ENCODE results near the gene GPR146.

GPR146 gene

DNA sequence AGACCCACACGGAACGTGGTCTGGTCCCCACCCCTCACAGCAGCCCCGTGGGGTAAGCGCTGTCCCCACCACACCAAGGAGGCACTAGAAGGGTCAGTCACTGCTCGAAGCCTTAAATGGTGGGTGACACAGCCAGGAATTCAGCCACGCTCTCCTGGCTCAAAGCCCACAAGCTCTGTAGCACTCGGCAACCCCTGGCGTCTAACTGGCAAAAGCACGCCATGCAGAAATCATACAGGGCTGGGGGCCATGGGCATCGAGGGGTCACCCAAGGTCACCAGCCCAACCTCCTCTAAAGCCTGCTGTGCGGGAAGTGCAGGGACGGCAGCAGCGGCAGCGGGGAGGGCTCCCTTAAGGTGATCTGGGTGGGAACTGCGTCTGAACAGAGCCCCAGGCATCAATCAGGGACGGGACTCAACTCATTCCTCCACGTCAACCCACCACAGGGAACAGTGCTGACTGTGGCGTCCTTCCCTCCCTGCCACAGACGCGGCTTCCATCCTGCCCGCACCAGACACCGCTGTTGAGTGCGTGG is 51.3 kb downstream of the GPR146 start:
- no peak for DNase-seq

- no peak for DNase-seq
Observed at GRCh38 chr7:1096156-1097119, 52.1 kb downstream of the GPR146 start.

- DNase-seq: no peak
Observed at GRCh38 chr7:1097120-1097504, 52.8 kb downstream of the GPR146 start.

DNA sequence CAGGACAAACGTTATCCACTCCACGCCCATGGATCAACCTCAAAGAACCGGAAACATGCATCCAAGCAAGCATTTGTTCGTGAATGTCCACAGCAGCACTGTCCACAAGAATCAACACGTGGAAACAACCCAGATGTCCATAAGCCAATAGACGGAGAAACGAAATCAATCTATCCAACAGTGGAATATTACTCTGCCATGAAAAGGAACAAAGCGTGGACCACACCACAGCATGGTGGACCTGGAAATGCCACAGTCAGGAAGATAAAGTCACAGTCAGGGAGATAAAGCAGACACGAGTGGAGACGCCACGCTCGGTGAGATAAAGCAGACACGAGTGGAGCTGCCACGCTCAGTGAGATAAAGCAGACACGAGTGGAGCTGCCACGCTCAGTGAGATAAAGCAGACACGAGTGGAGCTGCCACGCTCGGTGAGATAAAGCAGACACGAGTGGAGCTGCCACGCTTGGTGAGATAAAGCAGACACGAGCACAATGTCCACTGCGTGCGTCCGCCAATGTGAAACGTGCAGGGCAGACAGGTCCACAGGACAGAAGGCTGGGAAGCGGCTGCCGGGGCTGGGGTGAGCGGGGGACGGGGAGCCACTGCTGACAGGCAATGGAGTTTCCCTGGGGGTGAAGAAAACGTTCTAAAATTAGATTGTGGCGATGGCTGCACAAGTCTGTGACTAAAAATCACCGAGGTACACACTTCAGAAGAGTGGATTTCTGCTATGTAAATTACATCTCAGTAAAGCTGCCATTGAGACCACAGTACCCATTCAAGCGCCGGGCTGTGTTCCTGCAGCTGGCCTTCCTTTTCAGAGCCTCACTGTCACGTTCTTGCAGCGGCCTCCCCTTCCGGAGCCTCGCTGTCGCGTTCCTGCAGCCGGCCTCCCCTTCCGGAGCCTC is 54.2 kb downstream of the GPR146 start:
- no peak for DNase-seq

GRCh38 chr7:1099154-1099542 is 54.8 kb downstream of the GPR146 start:
- no peak for DNase-seq

GRCh38 chr7:1099637-1100036 is 55.3 kb downstream of the GPR146 start:
- DNase-seq: no peak

DNA sequence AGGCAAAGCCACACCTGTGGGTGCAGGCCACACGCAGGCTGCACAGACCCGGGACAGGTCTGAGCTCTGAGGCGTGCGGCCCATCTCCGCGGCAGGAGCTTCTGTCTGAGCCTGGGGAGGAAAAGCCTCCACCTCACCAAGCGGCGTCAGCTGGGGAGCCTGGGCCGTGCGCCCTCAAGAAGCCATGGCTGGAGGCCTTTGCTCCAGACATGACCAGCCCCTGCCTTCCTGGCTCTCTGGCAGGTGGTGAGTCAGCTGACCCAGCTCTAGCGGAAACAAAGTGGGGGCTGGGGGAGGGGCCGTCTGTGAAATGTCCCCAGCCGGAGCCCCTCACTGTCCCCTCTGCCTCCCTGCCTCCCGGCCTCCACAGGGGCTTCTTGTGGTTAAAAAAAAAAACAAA is 56.0 kb downstream of the GPR146 start:
- DNase-seq: no peak

DNA sequence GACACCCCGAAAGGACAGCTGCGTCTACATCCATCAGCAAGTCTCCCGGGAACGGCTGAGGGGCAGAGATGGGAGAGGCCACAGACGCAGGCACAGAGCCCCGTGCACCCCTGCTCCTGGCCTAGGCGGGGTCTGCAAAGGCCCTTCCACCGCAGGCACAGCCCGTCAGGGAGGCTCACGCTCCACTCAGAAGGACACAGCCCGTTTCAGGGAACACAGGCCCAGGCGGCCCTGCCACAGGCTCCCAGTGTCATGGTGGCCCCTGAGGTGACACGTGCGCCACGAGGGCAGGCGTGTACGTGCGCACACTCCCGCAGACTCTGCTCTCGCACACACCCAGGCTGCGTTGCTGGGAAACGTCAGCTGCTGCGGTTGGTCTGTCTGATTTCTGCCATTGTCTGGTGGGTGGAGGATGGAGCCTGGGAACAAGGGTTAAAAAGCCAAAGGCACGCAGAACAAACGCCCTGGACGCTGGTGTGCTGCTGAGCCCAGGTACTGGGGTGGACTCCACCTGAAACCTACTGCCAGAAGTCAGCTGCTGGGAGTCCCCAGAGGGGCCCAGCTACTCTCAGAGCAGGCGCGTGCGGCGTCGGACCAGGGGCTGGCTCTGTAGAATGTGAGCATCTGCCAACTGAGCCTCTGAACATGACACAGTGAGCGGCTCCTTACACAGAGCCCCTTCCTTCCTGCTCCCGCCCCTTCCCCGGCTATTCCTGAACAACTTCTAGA is 56.7 kb downstream of the GPR146 start:
- no peak for DNase-seq

DNA sequence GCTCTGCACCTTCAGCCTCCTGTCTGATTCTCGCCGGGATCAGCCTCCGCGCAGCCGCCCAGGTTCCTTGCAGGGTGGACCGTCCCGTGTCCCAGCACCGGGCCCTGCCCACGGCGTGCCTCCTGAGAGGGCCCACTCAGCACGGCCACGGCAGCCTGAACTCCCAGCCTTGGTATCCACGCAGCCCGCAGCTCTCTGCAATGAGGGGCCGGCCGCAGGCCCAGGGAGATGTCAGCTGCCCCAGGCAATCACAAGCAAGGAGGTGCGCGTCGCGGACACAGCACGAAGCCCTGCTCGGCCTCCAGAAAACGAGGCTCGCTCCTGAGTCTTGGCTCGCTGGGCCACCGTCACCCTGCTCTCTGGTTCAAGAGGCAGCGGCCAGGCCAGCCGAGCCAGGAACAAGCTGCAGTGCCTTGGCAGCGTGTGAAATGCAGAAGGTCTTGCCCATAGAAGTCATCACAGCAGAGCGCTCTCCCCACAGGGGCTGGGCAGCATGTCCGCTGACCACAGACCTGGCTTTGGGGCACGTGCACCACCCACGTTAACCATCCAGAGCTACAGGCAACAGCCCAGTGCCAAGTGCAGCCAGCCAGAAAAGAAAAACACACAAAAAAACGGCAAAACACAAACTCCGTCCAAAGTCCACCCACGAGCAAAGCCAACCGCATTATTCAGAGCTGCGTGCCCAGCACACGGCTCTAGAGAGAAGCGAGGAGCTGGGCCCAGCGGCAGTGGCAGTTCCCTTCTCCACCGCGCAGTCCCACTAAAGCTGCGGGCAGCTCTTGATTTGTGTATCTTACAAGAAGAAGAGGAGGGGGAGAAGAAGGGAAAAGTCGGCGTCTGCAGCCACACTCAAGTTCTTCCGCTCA is 57.5 kb downstream of the GPR146 start:
- no peak for DNase-seq

- DNase-seq: peak; percentile 20
Observed at GRCh38 chr7:1103009-1103788, 58.9 kb downstream of the GPR146 start.

DNA sequence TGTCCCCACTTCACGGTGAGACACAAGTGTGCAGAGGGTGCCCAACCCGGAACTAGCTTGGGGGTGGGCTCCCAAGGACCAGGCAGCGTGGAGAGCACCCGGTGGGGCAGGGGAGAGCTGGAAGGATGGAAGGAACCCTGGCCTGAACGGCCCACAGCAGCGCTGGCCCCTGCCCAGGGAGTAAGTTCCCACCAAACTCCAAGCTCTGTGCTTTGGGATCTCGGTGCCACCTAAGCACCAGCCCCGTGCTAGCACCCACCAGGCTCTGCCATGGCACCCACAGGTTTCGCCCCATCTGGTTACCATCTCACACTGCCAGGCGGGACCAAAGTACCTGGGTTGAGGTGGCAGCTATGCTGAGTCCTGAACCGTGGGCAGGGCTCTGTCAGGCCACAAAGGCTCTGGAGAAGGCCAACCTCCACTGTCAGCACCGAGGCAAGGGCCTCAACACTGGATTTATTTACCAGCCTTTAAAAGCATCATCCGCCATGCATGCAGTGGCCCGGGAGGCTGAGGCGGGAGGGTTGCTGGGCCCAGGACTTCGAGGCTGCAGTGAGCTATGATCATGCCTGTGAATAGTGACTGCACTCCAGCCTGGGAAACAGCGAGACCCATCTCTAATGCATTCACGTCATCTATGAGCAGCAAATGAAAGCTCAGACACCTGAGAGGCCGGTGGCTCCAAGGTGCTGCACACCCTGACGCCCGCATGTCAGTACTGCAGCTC is 59.6 kb downstream of the GPR146 start:
- DNase-seq: no peak

- no peak for DNase-seq
Observed at GRCh38 chr7:1104516-1105179, 60.3 kb downstream of the GPR146 start.

GRCh38 chr7:1105189-1105588 is 60.8 kb downstream of the GPR146 start:
- DNase-seq: no peak

- DNase-seq: no peak
Observed at GRCh38 chr7:1106063-1106792, 61.9 kb downstream of the GPR146 start.

DNA sequence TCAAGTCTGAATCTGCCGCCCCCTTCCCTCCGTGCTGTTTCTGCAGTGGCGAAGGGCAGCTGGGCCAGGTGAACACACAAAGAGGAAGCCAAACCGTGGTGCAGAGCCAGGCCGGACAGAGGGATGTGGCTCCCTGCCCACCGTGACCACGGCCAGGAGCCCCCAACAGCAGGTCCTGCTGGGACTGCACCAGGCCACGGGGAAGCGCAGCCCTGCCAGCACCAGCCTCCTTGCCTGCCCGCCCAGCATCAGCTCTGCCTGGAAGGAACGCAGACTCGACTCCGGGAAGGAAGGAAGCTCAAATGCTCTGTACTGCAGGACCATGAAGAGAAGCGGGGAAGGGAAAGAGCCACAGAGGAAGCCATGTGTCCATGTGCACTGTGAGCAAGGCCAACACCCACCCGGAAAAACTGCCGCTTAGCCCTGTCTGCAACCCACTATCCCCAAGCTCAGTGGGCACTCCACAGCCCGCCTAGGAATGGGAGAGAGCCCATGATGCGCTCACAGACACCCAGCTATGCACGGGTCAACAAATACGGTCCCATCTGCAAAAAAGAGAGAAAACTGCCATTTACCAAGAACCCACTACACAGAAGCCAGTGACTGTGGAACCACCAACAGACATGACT is 62.6 kb downstream of the GPR146 start:
- no peak for DNase-seq

- DNase-seq: no peak
Observed at GRCh38 chr7:1108264-1108920, 64.0 kb downstream of the GPR146 start.

All from stimulated activated CD4-positive, alpha-beta T cell treated with anti-CD3 and anti-CD28 coated beads, Interleukin-1b, Interleukin-23, amount 100 ng/mL, for 48 hours (primary cell).